SK-N-SH treated with all-trans-retinoic acid at 6 μM for 48 hours (cell line): ENCODE measurements around the gene TMEM53.
"Not testable (repeated sequence)": the region's sequence is repeated elsewhere in the genome, so short reads cannot be mapped to it uniquely, and the experiment has no call there.

Experiments used
- ATAC-seq: fragments of 200-7000 bp; cut with Tn5 transposase; 3 replicates; pipeline ENCODE4 v1.9.1; 2020; ENCODE audit warnings: mild to moderate bottlenecking, moderate library complexity
- ARNTL ChIP-seq: fragments of 450-650 bp; formaldehyde crosslinking; IDR thresholded peaks from 2 replicates; pipeline ENCODE4 v1.5.0; 2020; ENCODE audit warnings: low read depth, mild to moderate bottlenecking, moderate library complexity, borderline replicate concordance
- BACH2 ChIP-seq: fragments of 250-450 bp; sonication (Bioruptor Pico); IDR thresholded peaks from 2 replicates; pipeline ENCODE4 v1.9.0; 2021; ENCODE audit warnings: mild to moderate bottlenecking, borderline replicate concordance
- CREB5 ChIP-seq: fragments of 250-450 bp; sonication (Bioruptor Pico); IDR thresholded peaks from 2 replicates; pipeline ENCODE4 v1.5.1; 2020; ENCODE audit warnings: low read depth, mild to moderate bottlenecking, moderate library complexity
- CSDC2 ChIP-seq: fragments of 250-450 bp; sonication (Bioruptor Pico); IDR thresholded peaks from 2 replicates; pipeline ENCODE4 v1.5.0; 2020; ENCODE audit warnings: mild to moderate bottlenecking, moderate library complexity
- GLIS3 ChIP-seq: fragments of 250-450 bp; sonication (Bioruptor Pico); IDR thresholded peaks from 2 replicates; pipeline ENCODE4 v1.5.0; 2020; ENCODE audit warnings: mild to moderate bottlenecking, moderate library complexity
- ISL1 ChIP-seq: fragments of 250-450 bp; sonication (Bioruptor Pico); IDR thresholded peaks from 2 replicates; pipeline ENCODE4 v2.1.2; 2022; ENCODE audit warnings: mild to moderate bottlenecking, moderate library complexity
- OSR1 ChIP-seq: fragments of 250-450 bp; sonication (Bioruptor Pico); IDR thresholded peaks from 2 replicates; pipeline ENCODE4 v1.8.0; 2022; ENCODE audit warnings: moderate library complexity, mild to moderate bottlenecking, inconsistent platforms
- PATZ1 ChIP-seq: fragments of 250-450 bp; sonication (Bioruptor Pico); IDR thresholded peaks from 2 replicates; pipeline ENCODE4 v1.8.0; 2020; ENCODE audit warnings: mild to moderate bottlenecking, moderate library complexity, borderline replicate concordance
- POU6F1 ChIP-seq: fragments of 250-450 bp; sonication (Bioruptor Pico); IDR thresholded peaks from 2 replicates; pipeline ENCODE4 v1.8.0; 2021; ENCODE audit warnings: low read depth, mild to moderate bottlenecking, moderate library complexity, borderline replicate concordance
- PPARA ChIP-seq: fragments of 250-450 bp; sonication (Bioruptor Pico); IDR thresholded peaks from 2 replicates; pipeline ENCODE4 v1.5.0; 2020; ENCODE audit warnings: mild to moderate bottlenecking, borderline replicate concordance
- RARB ChIP-seq: fragments of 250-450 bp; sonication (Bioruptor Pico); IDR thresholded peaks from 2 replicates; pipeline ENCODE4 v1.8.0; 2021; ENCODE audit warnings: mild to moderate bottlenecking, moderate library complexity
- TCF4 ChIP-seq: fragments of 250-450 bp; sonication (Bioruptor Pico); IDR thresholded peaks from 2 replicates; pipeline ENCODE4 v1.8.0; 2021; ENCODE audit warnings: mild to moderate bottlenecking, moderate library complexity, borderline replicate concordance
- TOX ChIP-seq: fragments of 250-450 bp; sonication (Bioruptor Pico); IDR thresholded peaks from 2 replicates; pipeline ENCODE4 v1.8.0; 2021; ENCODE audit warnings: mild to moderate bottlenecking, moderate library complexity, borderline replicate concordance
- TSHZ2 ChIP-seq: fragments of 250-450 bp; sonication (Bioruptor Pico); IDR thresholded peaks from 2 replicates; pipeline ENCODE4 v1.5.0; 2020; ENCODE audit warnings: mild to moderate bottlenecking, moderate library complexity
- ZFP3 ChIP-seq: fragments of 250-450 bp; sonication (Bioruptor Pico); IDR thresholded peaks from 2 replicates; pipeline ENCODE4 v1.5.0; 2020; ENCODE audit warnings: mild to moderate bottlenecking, moderate library complexity
- ZFP30 ChIP-seq: fragments of 450-650 bp; formaldehyde crosslinking; IDR thresholded peaks from 2 replicates; pipeline ENCODE4 v1.5.0; 2022; ENCODE audit warnings: mild to moderate bottlenecking, moderate library complexity
- ZNF565 ChIP-seq: fragments of 450-650 bp; formaldehyde crosslinking; conservative IDR thresholded peaks from 2 replicates; pipeline ENCODE4 v1.5.0; 2020; ENCODE audit warnings: low read depth, mild to moderate bottlenecking, moderate library complexity
- ZNF8 ChIP-seq: fragments of 450-650 bp; formaldehyde crosslinking; IDR thresholded peaks from 2 replicates; pipeline ENCODE4 v1.5.0; 2020; ENCODE audit warnings: mild to moderate bottlenecking, moderate library complexity

TMEM53 gene

GRCh38 chr1:44672254-44672955, 1.9 kb downstream of the TMEM53 start (continued):
- TF ChIP-seq ISL1 (CRISPR knock-in tag) (no peak), CREB5 (CRISPR knock-in tag) (no peak), ZFP3 (CRISPR knock-in tag) (no peak), GLIS3 (CRISPR knock-in tag) (no peak), ARNTL (CRISPR knock-in tag) (no peak), OSR1 (CRISPR knock-in tag) (no peak), ZNF8 (CRISPR knock-in tag) (no peak), TCF4 (CRISPR knock-in tag) (no peak)

GRCh38 chr1:44670751-44671640, 3.3 kb downstream of the TMEM53 start:
- ATAC-seq: no peak
- TF ChIP-seq ARNTL (CRISPR knock-in tag) (no peak), PPARA (no peak), ZNF565 (CRISPR knock-in tag) (no peak), ZFP3 (CRISPR knock-in tag) (no peak), BACH2 (no peak), CSDC2 (CRISPR knock-in tag) (no peak), POU6F1 (no peak), GLIS3 (CRISPR knock-in tag) (no peak), OSR1 (CRISPR knock-in tag) (no peak), TCF4 (CRISPR knock-in tag) (no peak), CREB5 (CRISPR knock-in tag) (no peak), TOX (no peak), TSHZ2 (CRISPR knock-in tag) (no peak), ZFP30 (CRISPR knock-in tag) (no peak), PATZ1 (CRISPR knock-in tag) (no peak), RARB (CRISPR knock-in tag) (no peak)

- ATAC-seq: not testable (repeated sequence)
Observed at GRCh38 chr1:44666719-44667118, 7.6 kb downstream of the TMEM53 start.
